Right cardiac atrium (tissue), 5 donors: ENCODE measurements around the gene ANKRD34A. TPM values are rescaled to one million over a fixed set of nuclear protein-coding genes. Genes with fewer than 3 reads are reported as not detected.

Experiments used
- ATAC-seq, 2 donors: fragments of 200-7000 bp; cut with Tn5 transposase; one replicate each; pipeline versions ENCODE4 v1.8.0 to v1.9.1; 2020; ENCODE audit warnings: moderate library complexity in 2 of 2, mild to moderate bottlenecking in 1 of 2
- DNase-seq, 3 donors: peaks; one replicate each; pipeline ENCODE4 v3.0.0-alpha.2; 2020
- H3K27ac ChIP-seq: one replicate; pipeline ENCODE4 v1.5.1; 2013; ENCODE audit warnings: mild to moderate bottlenecking, low read length, control low read depth, moderate library complexity
- H3K27me3 ChIP-seq: one replicate; pipeline ENCODE4 v1.6.1; 2013; ENCODE audit not compliant: control insufficient read depth, insufficient read depth
- H3K4me1 ChIP-seq: one replicate; pipeline ENCODE4 v1.6.1; 2013; ENCODE audit warnings: low read length; ENCODE audit not compliant: control insufficient read depth, insufficient read depth
- H3K4me3 ChIP-seq: one replicate; pipeline ENCODE4 v1.5.1; 2013; ENCODE audit warnings: low read length, control low read depth
- H3K9me3 ChIP-seq: one replicate; pipeline ENCODE4 v1.6.1; 2013; ENCODE audit warnings: low read length; ENCODE audit not compliant: control insufficient read depth
- WGBS: extraction: QIAGEN DNeasy Blood & Tissue Kit; methylation state at CpG from one replicate; pipeline ENCODE4 v1.1.7; 2013; 5-methylcytosine and 5-hydroxymethylcytosine counted together
- intact Hi-C, 4 donors: fragments of 100-400 bp; cut with DNase I; formaldehyde crosslinking; loops; one replicate each; pipeline versions ENCODE4 v1.11.0 to v1.14.0; 2022 to 2023
- polyA plus RNA-seq: library from polyadenylated mRNA; stranded (reverse); fragments of 200-250 nt; gene quantifications from one replicate; pipeline ENCODE4 v1.2.3, GENCODE V29; 2013
- total RNA-seq, 4 donors: library from RNA; stranded (reverse); fragmentation: NEBNext Ultra II Directional; extraction: Animal tissue kit (Norgen Biotek cat#: 25700); gene quantifications; one replicate each; pipeline ENCODE4 v1.2.1, GENCODE V29; 2021
- donor health status: healthy with polysubstance abuse.
- donor health status: DM: no; HTN: yes; CAD: no.
- donor health status: DM: no; HTN: no; CAD: no.
- donor health status: DM: no; HTN: yes; CAD: no; lungs with severe emphysema.
- donor health status: DM: yes; HTN: yes; CAD: no.

ANKRD34A gene
- total and polyA plus RNA-seq, 5 donors = 1.7 to 3.9 (median 3.6) TPM

DNA sequence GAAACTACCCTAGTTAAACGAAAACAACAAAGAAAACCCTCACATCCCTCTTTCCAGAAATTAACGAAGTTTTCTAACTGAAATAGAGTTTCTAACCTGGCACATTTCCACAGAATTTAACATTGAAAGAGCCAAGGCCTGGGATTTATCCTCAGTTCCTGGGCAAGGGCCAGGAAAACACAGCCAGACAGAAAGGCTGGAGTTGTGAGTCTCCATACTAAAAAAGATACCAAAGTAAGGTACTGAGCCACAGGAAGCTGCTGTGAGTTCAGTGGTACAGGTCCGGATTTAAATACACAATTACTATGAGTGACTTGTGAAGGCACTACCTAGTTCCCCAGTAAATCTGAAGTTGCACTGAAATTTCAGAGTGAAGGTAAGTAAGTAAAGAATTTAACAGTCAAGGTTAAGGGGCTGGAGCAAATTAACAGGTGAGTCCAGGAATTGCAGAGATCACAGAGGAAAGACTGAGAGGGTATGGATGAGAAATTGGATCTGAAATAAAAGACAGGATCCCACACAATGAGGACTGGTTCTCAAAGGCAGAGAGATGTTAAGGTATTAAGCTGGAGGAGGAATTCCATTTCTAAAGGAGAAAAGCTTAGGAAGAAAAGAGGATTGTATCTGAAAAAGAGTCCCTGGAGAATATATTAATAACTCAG, 7.5 kb downstream of the ANKRD34A start:
- Histone ChIP-seq H3K27me3 (no peaks in the 10 kb centered on the region), H3K4me1 (peaks cover 4% of the 10 kb centered on the region), H3K27ac (peak overlapping the region; percentile 99), H3K9me3 (no peaks in the 10 kb centered on the region), H3K4me3 (peak overlapping the region; percentile 86)
- ATAC-seq = no peak
- peak; percentile 65 to 80 (median 73) for DNase-seq
- intact Hi-C loops = no loop called here
- under 1% methylated on average over 3 of the region's 3 CpGs for WGBS

DNA sequence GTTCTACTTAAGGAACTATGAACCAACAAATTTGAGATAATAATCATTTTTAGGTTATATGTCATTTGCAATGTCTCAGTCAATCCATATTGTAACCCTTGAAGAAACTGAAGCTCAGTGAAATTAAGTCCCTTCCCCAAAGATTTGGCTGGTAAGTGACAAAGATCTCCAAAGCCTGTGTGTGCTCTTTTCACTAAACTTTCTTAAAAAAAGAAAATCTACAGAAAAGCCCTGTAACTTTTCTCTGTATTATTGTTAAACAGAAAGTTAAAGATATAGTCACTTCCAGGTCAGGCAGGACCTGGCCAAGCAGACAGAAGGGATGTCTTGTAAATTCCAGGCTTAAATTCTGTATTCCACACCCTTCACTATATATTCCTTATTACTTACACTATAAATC, 8.0 kb downstream of the ANKRD34A start:
- intact Hi-C loops = no loop called here
- Histone ChIP-seq H3K4me1 (peaks cover 4% of the 10 kb centered on the region), H3K4me3 (peak overlapping the region; percentile 86), H3K27ac (no peak overlapping the region), H3K27me3 (no peaks in the 10 kb centered on the region), H3K9me3 (no peaks in the 10 kb centered on the region)
- no peak for ATAC-seq
- DNase-seq = no peak

DNA sequence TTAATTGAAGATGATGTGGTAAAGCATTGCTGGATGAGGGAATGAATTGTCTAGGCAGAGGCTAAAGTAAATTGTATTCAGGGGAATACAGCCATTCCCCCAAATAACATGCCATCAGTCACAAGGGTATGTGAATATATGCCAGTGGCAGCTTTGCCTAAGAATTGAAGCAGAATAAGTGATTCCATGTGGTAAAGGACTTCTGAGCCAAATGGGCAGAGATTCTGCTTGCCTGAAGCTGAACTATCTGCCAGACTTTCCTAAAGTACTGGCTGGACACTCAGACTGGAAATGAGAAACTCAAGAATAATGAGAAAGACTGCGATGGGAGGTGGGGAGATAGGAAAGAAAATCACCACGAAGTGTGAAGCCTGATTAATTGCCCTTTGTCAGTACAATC, 8.9 kb downstream of the ANKRD34A start:
- 12% methylated on average over 2 of the region's 2 CpGs for WGBS
- peak overlapping the region; percentile 66 for H3K27ac ChIP-seq
- no peak for ATAC-seq

DNA sequence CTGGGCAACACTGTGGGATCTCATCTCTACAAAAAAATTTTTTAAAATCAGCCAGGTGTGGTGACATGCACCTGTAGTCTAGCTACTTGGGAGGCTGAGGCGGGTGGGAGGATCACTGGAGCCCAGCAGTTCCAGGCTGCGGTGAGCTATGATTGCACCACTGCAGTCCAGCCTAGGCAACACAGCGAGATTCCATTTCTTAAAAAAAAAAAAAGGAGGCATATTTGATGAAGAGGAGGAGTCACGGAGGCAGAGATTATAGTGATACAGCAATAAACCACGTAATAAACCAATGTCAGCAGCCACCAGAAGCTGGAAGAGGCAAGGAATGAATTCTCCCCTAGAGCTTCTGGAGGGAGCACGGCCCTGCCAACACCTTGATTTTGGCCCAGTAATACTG, 10.5 kb downstream of the ANKRD34A start:
- WGBS = 81% methylated on average over 6 of the region's 6 CpGs
- ATAC-seq (no peak), DNase-seq (no peak)
- H3K9me3 ChIP-seq = no peaks in the 10 kb centered on the region
- no peaks in the 10 kb centered on the region for H3K27me3 ChIP-seq
- no peak overlapping the region for H3K27ac ChIP-seq
- no peak overlapping the region for H3K4me3 ChIP-seq
- intact Hi-C loops = no loop called here
- H3K4me1 ChIP-seq = peaks cover 2% of the 10 kb centered on the region

More for the DNA sequence above, 8.9 kb downstream of the ANKRD34A start:
- intact Hi-C loops = no loop called here
- Histone ChIP-seq H3K9me3 (no peaks in the 10 kb centered on the region), H3K4me1 (peaks cover 4% of the 10 kb centered on the region), H3K27me3 (no peaks in the 10 kb centered on the region), H3K4me3 (peak overlapping the region; percentile 10)
- DNase-seq = no peak

DNA sequence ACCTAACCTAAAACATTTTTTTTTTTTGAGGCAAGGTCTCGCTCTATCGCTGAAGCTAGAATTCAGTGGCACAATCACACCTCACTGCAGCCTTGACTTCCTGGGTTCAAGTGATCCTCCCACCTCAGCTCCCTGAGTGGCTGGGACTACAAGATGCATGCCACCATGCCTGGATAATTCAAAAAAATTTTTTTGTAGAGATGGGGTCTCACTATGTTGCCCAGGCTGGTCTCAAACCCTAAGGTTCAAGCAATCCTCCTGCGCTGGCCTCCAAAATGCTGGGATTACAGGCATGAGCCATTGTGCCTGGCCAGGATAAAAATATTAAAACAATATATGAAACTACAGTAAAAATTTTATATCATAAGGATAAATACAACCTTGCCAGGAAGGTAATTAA, 11.5 kb downstream of the ANKRD34A start:
- Histone ChIP-seq H3K27me3 (no peaks in the 10 kb centered on the region), H3K27ac (no peak overlapping the region), H3K4me3 (no peak overlapping the region), H3K4me1 (peaks cover 2% of the 10 kb centered on the region), H3K9me3 (no peaks in the 10 kb centered on the region)
- ATAC-seq (no peak), DNase-seq (no peak)
- 99% methylated on average over 3 of the region's 3 CpGs for WGBS
- intact Hi-C loops = no loop called here

DNA sequence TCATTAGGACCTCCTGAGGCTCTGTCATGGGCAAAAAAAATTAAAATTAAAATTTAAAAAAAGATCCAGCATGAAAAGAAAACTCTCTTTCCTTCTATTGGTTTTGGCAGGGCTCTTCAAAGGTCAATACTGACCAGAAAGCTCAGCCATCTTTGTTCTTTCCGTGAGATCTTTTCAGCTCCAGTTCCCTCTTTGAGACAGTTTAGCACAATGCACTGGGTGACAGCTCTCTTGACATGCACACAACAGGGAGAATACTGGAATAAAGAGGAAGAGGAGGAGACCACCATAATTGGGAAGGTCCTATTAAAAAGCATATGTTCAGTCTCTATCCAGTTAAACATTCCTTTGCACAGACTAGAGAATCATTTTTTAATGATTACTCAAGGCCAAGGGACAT, 12.8 kb downstream of the ANKRD34A start:
- ATAC-seq = no peak
- Histone ChIP-seq H3K4me3 (no peak overlapping the region), H3K27ac (no peak overlapping the region), H3K9me3 (no peaks in the 10 kb centered on the region), H3K27me3 (no peaks in the 10 kb centered on the region), H3K4me1 (peaks cover 2% of the 10 kb centered on the region)
- WGBS = 81% methylated on average over 1 of the region's 1 CpG
- DNase-seq = no peak
- intact Hi-C loops = no loop called here

DNA sequence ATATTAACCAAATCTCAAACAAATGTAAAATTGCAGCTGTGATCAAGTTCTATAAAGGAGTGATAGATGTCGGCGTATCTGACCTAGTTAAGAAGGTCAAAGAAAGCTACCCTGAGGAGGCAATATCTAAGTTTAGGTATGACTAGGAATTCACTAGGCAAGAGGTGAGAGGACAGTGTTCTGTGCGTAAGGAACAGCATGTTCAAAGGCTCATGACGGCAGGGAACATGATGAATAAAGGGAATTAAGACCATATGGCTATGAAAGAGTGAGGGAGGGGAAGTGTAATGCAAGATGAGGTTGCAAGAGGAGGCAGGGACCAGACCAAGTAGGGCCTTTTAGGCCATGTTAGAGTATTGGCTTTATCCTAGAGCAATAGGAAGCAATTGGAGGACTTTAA, 15.2 kb downstream of the ANKRD34A start:
- ATAC-seq (peak in 1 of 2 donors; percentile 15), DNase-seq (no peak)
- H3K27me3 ChIP-seq = no peaks in the 10 kb centered on the region
- H3K27ac ChIP-seq = no peak overlapping the region
- no peaks in the 10 kb centered on the region for H3K9me3 ChIP-seq
- no peaks in the 10 kb centered on the region for H3K4me1 ChIP-seq
- H3K4me3 ChIP-seq = no peak overlapping the region
- intact Hi-C loops = no loop called here
- 84% methylated on average over 4 of the region's 4 CpGs for WGBS

DNA sequence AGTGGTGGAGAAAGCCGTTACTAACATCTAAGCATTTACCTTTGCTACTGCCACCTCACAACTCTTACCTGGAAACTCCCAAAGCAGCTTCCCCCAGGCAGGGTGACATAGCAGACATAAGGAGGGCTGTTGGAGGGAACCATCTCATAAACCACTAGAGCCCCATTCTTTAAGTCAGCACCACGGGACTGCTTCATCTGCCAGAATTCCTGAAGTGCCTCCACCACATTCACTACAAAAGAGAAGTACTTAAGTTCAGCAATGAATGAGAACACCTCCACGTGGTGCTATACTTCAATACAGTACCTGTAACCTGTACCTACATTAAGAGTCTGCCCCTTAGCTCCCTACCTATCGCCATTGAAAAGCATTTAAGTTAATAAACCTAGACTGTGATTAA, 16.8 kb downstream of the ANKRD34A start:
- ATAC-seq = no peak
- Histone ChIP-seq H3K9me3 (no peaks in the 10 kb centered on the region), H3K27ac (no peak overlapping the region), H3K27me3 (no peaks in the 10 kb centered on the region), H3K4me3 (no peak overlapping the region), H3K4me1 (no peaks in the 10 kb centered on the region)
- intact Hi-C loops = no loop called here
- 78% methylated on average over 4 of the region's 4 CpGs for WGBS
- DNase-seq = no peak

DNA sequence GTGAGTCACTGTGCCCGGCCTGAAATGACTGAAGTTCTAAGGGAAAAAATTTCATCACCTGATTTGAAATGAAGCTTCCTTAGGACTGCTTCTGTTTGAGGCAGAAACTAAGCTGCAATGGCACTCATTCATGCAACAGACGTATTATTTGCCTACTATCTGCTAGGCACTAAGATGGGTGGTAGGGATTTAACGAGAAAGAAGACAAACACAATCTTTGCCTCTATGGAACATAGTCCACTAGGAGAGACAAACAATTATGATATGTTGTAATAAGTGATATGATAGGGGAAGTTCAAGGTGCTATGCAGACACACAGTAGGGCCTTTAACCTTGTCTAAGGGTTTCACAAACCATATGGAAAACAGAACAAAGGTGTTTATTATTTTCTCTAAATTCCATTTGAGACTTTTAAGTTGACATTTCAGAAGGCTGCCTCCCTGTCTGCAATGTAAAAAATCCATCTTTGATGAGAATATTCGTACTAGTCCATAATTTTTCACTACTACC, 17.8 kb downstream of the ANKRD34A start:
- WGBS = 91% methylated on average over 4 of the region's 4 CpGs
- no peak overlapping the region for H3K4me3 ChIP-seq
- H3K9me3 ChIP-seq = no peaks in the 10 kb centered on the region
- H3K4me1 ChIP-seq = no peaks in the 10 kb centered on the region
- no peaks in the 10 kb centered on the region for H3K27me3 ChIP-seq
- H3K27ac ChIP-seq = no peak overlapping the region
- intact Hi-C loops = no loop called here
- DNase-seq = no peak
- no peak for ATAC-seq

DNA sequence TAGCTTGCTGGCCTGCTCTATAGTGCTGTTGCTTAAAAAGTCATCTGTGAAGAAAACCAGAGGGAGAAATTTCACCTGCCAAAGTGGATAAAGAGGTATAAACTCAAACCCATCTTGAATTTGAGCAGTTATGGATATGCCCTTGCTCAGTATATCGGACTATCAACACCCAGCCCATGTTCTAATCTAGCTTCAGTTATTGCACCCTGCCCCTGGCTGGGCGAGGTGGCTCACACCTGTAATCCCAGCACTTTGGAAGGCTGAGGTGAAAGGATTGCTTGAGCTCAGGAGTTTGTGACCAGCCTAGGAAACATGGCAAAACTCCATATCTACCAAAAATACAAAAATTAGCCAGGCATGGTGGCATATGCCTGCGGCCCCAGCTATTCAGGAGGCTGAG, 19.8 kb downstream of the ANKRD34A start:
- intact Hi-C loops = no loop called here
- Histone ChIP-seq H3K27me3 (no peaks in the 10 kb centered on the region), H3K4me1 (no peaks in the 10 kb centered on the region), H3K27ac (no peak overlapping the region), H3K9me3 (no peaks in the 10 kb centered on the region), H3K4me3 (no peak overlapping the region)
- DNase-seq (no peak), ATAC-seq (no peak)
- WGBS = 86% methylated on average over 3 of the region's 3 CpGs

DNA sequence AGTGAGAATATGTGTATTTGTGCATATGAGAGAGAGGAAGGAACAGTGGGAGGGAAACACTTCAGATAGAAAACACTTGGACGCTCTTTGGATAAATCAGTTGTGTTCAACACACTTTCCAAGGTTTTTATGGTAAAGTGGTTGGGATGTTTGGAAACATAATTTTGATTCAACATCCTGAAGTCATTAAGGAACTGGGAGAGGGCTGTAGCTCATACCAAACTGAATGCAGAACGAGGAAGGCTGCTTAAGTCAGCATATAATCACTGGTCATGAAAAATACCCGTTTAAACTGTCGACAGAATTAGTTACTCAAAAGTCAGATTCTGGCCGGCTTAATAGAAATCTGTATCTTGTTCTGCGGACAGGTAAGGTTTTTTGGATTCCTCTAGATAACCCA, 21.5 kb downstream of the ANKRD34A start:
- ATAC-seq (no peak), DNase-seq (no peak)
- Histone ChIP-seq H3K9me3 (no peaks in the 10 kb centered on the region), H3K4me3 (no peak overlapping the region), H3K4me1 (no peaks in the 10 kb centered on the region), H3K27ac (no peak overlapping the region), H3K27me3 (no peaks in the 10 kb centered on the region)
- intact Hi-C loops = no loop called here
- WGBS = 83% methylated on average over 6 of the region's 6 CpGs

DNA sequence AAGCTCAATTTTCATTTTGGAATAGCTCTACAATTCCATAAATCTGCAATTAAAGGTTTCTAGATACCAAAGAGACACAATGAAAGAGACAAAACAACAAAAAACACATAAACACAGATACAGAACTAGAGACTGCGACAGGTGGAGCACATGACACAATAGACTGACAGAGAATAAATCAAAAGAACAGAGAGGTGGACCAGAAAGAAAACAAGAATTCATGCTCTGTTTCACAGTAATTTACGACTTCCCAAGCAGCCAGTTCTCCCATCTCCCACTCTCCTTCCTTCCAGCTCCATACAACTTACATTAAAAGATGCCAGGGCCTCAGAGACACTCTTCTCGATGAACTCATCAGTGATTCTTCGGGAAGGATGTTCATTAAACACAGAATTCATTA, 22.0 kb downstream of the ANKRD34A start:
- DNase-seq (no peak), ATAC-seq (no peak)
- Histone ChIP-seq H3K27ac (no peak overlapping the region), H3K4me3 (no peak overlapping the region), H3K4me1 (no peaks in the 10 kb centered on the region), H3K9me3 (no peaks in the 10 kb centered on the region), H3K27me3 (no peaks in the 10 kb centered on the region)
- 84% methylated on average over 4 of the region's 4 CpGs for WGBS
- intact Hi-C loops = no loop called here
